Endothelial cell of hepatic sinusoid (primary cell): ENCODE results near the gene C1QTNF7.

ENCODE experiments used
- in situ Hi-C: cut with HindIII; loops from 2 replicates; pipeline ENCODE4 v1.10.0; 2017; ENCODE audit warnings: low sequenced_read_pairs

C1QTNF7 gene, protein sequence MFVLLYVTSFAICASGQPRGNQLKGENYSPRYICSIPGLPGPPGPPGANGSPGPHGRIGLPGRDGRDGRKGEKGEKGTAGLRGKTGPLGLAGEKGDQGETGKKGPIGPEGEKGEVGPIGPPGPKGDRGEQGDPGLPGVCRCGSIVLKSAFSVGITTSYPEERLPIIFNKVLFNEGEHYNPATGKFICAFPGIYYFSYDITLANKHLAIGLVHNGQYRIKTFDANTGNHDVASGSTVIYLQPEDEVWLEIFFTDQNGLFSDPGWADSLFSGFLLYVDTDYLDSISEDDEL

DNA sequence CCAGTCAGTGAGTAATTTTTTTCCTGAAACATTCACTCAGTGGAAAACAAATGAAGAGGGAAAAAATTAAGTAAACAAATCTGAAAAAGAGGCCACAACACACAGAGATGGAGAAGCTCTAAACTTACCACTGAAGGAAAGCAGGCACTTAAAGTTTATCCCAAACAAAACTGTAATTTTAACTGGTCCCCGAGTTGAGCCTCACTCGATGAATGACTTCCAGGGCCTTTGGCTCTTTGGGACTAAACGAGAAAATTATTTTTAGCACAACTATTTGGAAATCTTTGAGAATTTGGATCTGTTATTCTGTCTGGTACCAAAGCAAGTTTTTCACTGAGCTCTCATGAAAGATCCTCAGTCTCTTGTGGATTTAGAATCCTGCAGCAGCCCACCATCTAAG is at the start of gene C1QTNF7:
Gene C1QTNF7 (plus strand): TSS at position 333 of the 400 bp plus-strand sequence. CDS start 7,711 bp downstream, outside the sequence.
- in situ Hi-C loops: no loop called here

DNA sequence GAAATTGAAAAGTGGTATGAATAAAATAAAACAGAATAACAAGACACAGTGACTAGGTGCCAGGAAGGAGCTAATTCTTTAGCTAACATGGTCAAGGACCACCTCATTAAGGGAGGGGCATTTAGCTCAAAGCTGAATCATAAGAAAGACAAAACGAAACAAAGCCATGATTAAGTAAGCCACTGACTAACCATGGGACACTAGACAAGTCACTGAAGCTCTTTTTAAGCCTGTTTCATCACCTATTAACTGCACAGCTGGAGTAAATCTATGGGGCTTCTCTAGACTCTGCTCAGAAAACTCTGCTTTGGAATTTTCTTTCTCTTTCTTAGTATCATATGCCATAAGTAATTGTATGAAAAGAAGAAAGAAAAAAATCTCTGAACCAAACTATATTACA is 49.8 kb upstream of the C1QTNF7 start:
- in situ Hi-C loops: no loop called here

DNA sequence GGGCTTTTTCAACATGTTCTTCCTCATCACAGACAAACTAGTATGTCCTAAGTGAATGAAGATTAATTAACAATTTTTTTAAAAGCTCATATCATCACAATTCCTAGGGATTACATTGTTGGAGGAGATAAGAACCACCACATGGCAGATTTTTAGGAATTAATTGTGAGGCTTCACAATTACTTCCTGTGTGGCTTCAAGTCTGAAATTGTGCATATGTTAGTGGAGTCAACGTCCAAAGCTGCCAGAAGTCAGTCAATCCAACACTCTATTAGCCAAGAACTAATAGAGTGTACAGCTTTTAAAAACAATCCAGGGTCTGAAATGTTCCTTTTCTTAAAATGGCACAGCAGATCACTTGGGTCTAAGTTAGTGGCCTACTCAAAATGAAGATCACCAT is 49.3 kb upstream of the C1QTNF7 start:
- in situ Hi-C loops: no loop called here

DNA sequence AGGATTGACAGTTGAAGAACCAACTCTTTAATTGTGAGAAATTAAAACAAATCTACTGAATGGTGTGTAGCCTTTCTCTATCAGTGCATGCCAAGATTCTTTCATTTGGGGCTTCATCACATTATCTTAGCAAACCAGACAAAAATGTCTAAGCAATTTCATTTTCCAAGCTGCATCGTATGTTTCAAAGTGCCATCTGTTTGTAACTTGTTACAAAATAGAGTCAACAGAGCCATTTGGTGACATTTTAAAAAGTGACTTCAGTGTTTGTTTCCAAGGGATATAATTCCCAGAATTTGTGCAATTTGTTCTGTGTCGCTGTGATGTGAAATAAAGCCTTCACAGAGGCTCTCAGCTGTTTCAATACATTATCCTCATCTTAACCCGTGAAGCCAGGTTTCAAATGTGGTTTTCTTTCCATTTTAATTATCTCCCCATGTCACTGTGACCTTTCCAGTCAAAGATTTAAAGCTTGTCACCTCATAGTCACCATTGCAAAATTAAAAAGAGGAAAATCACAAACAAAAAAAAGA is 46.0 kb upstream of the C1QTNF7 start:
- in situ Hi-C loops: no loop called here

DNA sequence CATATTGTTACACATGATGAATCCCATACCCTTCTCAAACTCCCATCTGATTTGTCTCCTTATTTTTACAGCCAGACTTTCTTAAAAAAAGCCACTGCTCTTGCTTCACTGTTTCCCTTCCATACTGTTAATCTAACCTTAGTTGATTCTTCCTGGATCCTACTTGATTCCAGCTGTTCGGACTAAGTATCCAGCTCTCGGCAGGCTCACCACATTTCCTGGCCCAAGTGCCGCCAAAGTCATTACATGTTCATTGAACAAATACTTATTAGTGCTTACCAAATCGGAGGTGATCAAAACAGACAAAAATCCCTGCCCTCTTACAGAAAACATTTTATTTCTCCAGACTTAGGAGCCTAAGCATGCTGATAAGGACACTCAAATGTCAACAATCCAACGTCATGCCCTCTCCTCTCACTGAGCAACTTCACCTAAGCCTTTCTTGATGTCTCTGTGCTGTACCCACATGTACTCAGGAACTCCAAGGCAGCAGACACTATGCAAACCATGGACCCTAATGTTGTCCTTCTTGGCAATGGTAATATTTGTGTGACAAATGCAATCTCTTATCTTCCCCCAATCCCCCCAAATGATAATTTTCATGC is 45.1 kb upstream of the C1QTNF7 start:
- in situ Hi-C loops: no loop called here

DNA sequence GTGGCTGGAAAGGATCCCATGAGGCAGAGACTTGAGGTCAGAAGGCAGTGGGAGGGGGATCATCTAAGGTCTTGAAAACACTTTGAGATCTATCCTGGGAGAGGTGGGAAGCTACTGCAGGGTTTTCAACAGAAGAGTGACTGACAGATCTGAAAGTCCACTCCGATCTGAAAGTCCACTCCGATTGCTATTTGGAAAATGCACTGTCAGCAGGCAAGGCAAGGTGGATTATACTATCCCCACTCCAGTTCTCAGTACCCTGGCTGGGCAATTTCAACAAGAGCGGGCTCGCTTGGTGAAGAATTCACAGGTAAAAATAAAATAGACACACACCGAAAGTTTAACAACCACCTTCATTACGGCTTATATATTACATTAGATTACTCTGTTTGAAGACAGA is 42.3 kb upstream of the C1QTNF7 start:
- in situ Hi-C loops: no loop called here

DNA sequence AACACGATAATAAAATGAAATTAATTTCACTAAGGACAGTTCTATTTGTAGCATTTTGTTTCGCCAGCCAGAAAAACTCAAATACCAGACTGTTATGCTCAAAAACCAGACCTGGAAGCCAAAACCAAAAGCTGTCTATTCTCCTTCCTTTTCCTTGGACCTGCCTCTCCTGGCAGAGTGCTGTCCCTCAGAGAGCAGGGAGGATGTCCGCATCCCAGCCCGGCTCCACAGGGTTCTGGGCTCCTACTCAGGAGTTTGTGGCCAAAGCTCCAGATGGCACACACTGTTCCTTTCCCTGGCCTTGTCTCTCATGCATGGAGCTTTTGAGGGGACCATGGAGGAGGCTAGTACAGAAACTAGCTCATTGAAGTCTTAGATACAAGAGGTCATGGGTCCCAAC is 41.9 kb upstream of the C1QTNF7 start:
- in situ Hi-C loops: no loop called here

DNA sequence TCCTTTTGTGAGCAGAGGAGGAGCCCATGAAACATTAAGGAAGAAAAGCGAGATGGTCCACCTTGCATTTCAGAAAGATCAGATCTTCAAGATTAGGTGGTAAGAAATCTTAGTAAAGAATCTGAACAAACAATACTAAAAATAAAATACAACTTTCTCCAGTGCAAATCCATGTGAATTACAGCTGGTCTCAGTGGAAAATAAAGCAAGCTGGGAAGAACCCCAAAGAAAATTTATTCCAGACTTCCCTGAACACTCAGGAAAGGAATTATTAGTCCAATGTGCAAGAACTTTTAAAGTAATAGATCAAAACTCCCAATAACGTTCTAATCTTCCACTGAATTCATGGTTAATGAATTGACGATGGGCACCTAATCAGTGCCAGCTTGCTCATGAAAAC is 37.3 kb upstream of the C1QTNF7 start:
- in situ Hi-C loops: no loop called here

DNA sequence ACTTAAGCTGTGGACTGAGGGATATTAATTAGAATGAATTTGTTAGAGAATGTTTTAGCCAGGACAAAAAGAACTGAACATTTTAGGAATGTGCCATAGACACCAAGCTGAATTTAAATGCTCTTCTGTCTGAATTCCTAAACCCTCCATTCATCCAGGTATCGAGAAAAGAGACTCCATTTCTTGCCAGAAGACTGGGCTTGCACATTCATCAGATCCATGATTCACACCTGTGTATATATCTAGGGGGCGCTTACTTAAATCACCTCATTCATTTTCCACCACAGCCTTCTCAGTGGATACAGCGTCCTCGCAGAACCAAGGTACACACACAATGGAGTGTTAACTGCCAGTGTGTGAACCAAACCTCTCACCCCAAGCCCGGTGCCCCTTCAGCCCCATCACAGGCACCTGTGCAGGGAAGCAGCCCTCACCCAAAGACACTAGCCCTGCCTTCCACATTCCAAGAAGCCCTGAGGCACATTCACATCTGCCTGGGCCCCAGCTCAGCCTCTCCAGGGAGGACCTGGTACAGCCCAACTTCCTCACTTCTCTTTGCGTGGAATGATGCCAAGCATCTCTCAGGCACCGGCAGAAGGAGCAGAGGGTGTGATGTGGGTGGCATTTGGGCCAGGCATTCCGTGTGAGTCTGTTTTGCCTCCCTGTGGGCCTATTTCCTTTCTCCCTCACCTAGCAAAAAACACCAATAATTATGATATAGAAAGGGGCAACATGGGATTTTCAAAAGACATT is 35.6 kb upstream of the C1QTNF7 start:
- in situ Hi-C loops: no loop called here

DNA sequence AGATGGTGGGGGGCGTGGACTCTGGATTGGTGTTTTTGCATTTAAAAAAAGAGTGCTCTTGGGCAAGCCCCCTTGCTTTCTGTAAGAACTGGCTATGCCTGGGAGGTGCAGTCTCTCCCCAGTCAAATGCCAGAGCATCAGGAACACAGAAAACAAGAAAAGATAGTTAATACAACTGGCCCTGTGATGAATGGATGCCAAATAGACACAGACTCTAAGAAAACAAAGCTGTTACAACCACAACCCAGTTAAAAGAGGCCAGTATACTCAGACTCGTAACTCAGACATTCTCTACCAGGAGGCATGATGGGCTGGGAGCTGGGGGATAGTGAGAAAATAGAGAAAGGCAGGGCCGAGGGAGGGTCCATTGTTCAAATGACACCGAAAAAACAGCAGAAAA is 32.5 kb upstream of the C1QTNF7 start:
- in situ Hi-C loops: no loop called here

DNA sequence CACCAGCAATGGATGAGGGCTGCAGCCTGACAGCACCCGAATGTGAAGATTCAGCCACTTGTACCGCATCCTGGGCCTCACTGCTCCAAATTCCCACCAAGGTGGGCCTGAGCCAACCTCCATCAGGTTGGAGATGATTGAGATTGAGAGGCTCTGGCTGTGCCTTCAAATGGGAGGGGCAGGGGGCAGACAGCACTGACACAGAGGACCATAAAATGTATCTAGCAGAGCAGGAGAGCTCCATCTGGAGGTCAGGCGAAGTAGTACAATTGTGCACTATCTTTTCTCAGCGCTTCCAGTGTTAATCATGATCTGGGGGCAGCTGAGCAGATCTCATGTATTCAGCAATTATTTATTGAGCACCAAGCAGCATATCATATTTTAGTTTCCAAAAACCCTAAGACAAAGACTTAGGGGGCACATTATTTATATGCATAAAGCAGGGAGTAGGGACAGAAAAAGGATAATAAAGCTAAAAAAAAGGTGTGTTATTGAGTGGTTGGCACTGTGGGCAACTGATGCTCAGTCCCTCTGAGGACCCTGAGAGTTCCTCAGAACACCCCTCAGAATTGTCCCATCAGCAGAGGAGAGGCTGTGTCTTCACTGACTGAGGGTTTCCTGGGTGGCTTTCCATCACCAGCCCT is 31.6 kb upstream of the C1QTNF7 start:
- in situ Hi-C loops: no loop called here

DNA sequence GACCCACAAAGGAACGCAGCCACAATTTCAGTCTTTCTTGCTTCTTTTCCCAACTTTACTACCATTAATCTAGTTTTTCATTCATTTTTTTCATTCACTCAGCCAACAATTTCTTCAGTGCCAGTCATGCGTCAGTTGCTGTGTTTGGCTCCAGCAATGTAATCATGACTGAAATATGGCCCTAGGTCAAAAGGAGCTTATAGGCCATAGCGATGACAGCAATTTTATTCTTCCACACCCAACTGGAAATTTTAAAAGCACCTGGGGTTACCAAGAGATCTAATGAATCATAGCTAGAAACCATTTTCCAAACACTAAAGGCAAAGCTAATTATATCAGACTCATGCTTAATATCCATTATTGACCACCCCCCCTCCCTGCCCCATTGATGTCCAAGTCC is 29.8 kb upstream of the C1QTNF7 start:
- in situ Hi-C loops: no loop called here

DNA sequence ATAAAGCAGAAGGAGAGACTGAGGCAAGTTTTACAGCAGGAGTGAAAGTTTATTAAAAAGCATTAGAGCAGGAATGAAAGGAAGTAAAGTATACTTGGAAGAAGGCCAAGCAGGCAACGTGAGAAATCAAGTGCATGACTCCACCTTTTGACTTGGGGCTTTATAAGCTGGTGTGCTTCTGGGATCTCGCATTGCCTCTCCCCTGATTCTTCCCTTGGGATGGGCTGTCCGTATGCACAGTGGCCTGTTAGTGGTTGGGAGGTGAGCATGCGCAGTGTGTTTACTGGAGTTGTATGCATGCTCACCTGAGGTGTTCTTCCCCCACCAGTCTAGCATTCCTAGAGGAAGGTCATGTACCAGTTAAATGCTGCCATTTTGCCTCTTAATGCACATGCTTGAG is 29.1 kb upstream of the C1QTNF7 start:
- in situ Hi-C loops: no loop called here

DNA sequence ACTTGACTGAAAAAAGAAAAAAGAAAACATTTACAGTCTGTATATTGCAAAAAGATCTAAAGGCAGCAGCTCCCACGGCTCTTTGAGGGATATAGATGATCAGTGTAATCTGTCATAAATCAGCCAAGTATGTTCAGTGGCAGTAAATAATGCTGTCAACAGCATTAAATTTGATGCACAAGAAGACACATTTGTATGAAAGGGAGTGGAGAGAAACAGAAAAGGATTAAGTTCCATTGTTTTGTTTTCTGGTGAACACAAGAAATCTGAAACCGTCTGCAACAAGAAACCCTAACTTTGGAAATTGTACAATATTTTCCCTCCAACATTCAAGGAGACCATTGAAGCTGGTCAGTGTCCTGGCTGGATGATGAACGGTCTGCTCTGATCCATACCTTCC is 27.6 kb upstream of the C1QTNF7 start:
- in situ Hi-C loops: no loop called here

DNA sequence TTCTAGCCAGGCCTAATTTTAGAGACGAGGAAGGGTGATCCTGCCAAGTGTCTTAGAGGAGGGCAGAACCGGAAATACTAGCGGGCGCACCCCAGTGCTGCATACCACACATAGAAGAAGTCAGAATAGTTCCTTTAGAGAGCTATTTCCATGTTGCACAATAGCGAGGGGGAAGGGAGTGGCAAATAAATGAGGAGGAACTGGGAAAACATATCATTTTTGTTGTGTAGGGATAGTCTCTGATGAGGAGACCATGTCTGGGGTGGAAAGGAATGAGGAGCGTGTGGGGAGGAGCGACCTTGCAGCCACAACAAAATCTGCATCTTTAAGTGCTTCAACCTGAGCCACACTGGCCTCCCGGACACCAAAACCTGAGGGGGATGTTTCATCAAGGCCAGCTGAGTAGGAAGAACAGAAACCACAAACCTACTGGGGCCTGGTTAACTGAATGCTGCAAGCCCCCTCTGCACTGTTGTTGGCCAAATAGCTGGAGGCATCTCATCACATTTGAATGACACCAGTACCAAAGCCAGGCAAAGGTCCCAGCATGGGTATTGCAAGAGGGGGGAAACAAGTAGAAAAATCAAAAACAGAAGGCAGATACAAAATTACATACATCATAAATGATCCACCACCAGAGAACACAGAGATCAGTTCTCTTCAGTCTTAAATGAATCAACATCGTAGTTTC is 26.7 kb upstream of the C1QTNF7 start:
- in situ Hi-C loops: no loop called here

DNA sequence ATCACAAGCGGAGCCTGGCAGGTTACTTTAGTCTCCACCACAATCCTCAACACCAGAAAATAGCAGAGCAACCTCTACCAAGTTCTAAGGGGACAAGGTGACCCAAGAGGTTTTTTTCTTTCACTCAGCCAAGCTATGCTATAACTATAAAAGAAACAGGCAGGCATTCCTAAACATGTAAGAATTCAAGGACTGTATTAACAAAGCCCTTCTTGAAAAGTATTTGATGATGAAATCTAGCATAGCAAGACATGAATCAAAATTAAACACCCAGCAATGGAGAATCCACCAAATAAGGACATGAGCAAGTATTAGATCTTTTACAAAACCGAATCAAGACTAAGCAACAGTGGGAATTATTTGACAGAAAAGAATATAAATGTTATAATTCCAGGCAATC is 25.7 kb upstream of the C1QTNF7 start:
- in situ Hi-C loops: no loop called here

DNA sequence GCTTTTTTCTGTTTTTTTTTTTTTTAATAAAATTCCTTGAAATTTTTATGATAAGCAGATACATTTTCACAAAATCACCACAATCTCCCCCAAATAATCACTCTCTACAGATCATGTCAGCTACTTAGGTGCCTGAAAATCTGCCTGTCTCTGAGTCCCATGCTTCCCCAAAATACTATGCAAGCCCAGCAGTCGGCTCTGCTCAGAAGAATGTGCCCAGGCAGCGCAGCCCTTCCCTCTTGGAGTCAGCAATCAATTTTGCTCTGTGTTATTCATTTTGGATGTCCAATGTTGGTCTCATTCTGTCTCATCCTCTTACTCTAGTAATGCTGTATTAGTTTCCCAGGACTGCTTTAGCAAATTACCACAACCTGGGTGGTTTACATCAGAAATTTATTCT is 24.9 kb upstream of the C1QTNF7 start:
- in situ Hi-C loops: no loop called here

DNA sequence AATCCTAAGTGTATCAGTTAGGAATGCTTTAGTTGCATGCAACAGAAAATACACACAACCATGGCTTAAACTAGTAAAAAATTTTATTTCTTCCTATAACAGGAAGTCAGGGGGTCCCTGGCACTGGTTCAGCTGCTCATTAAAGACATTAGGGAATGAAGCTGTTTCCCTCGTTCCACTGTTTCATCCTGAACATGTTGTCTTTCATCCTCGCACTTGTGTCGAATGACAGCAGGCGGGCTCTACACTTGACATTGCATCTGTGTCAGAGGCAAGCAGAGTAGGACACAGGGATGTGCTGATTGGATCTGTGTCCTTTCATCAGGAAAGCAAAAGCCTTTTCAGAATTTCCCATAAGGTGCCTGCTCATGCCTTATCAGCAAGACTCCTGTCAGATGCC is 22.8 kb upstream of the C1QTNF7 start:
- in situ Hi-C loops: no loop called here

DNA sequence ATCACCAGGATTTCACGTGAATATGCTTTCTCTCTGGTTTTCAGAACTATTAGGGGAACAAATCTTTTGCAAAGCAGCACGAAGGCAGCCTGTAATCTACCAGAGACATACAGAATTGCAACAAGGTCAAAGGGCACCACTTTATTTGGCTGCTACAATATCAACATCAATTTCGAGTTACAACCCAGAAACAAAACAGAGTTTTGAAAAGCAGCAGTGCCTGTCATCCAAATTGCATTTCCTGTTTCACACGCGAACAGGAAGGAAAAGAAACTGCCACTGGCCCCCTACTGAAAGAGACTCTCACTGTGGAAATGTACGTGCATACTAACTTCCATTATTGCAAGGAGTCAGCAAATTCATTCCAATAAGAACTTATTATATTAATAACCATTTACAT is 17.1 kb upstream of the C1QTNF7 start:
- in situ Hi-C loops: no loop called here

DNA sequence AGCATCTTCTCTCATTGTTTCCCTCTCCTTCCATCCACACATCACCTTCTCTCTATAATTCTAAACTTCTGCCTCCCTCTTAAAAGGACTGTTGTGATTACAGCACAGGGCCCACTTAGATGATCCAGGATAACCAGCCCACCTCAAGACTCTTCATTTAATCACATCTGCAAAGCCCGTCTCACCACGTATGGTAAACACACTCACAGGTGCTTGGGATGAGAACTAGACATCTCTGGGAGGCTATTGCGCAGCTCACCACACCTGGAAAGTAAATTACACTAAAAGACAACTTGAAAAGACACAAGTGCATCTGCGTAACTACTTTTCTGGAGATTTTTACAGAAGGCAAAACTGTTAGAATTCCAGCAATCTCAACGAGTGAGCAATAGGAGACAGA is 15.4 kb upstream of the C1QTNF7 start:
- in situ Hi-C loops: no loop called here
